NCI-H1694 (cell line): ENCODE measurements around the gene EXOC3L4.
"Not testable (repeated sequence)": the region's sequence is repeated elsewhere in the genome, so short reads cannot be mapped to it uniquely, and the experiment has no call there.

Experiments
- DNase-seq: peaks from one replicate; lab custom pipeline; 2025; lab: John Stamatoyannopoulos, UW

The EXOC3L4 gene

GRCh38 chr14:103105580-103106150 is 11.1 kb downstream of the EXOC3L4 start:
- DNase-seq, result peak; percentile 73

GRCh38 chr14:103107455-103107854 is 12.9 kb downstream of the EXOC3L4 start:
- no peak for DNase-seq

GRCh38 chr14:103107941-103108748 is 13.6 kb downstream of the EXOC3L4 start:
- no peak for DNase-seq

DNA sequence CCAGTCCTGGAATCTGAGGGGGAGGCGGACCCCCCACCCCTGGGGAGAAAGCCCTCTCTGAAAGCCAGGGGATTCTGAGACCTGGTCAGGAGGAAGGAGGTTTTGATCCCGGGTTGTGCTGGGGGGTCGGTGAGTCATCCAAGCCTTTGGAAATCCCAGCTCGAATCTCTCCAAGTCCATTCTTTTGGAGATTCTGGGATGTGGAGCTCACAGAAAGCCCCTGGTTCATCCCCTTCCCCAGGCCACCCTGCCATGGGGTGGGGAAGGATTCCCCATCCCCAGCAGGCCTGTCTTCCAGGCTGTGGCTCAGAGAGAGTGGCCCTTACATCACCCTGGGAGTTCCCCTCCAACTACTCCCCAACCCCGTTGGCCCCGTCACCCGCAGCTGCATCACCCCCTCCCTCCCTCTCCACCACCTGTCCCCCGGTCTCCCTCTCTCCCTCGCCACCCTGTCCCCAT is 14.3 kb downstream of the EXOC3L4 start:
- DNase-seq, result peak; percentile 21

DNA sequence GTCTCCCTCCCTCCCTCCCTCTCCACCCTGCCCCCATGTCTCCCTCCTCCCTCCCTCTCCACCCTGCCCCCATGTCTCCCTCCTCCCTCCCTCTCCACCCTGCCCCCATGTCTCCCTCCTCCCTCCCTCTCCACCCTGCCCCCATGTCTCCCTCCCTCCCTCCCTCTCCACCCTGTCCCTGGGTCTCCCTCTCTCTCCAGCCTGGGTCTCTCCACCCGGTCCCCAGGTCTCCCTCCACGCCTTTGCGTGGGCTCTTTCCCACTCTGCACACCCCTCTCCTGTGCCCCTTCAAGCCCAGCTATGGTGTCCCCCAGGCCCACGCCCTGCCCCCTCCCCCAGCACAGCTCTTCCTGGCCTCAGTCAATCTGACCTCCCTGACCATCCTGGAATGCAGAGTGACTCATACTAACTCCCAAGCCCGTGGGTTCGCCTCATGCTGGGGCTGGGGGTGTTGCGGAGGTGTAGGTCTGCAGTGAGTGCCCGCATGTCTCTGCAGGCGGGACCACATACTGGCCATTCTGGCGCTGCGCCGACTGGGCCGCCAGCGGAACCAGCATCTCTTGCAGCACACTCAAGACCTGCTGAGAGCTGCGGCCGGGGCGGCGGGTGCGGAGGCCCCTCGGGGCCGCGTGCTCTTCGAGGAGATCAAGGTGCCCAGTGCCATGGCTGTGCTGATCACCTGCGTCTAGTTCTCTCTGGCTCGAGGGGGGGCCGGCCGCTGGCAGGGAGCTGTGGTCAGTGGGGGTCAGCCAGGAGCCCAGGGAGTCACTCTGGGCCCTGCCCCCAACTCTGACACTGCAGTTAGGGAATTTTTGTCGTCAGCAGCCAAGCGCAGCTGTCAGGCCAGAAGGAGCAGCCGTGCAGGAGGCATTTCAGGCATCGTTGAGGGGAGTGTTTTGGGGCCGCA is 15.3 kb downstream of the EXOC3L4 start:
- DNase-seq, result peak; percentile 58

- DNase-seq, result peak; percentile 75
These were observed 16.2 kb downstream of the EXOC3L4 start for GRCh38 chr14:103110681-103111231.

DNA sequence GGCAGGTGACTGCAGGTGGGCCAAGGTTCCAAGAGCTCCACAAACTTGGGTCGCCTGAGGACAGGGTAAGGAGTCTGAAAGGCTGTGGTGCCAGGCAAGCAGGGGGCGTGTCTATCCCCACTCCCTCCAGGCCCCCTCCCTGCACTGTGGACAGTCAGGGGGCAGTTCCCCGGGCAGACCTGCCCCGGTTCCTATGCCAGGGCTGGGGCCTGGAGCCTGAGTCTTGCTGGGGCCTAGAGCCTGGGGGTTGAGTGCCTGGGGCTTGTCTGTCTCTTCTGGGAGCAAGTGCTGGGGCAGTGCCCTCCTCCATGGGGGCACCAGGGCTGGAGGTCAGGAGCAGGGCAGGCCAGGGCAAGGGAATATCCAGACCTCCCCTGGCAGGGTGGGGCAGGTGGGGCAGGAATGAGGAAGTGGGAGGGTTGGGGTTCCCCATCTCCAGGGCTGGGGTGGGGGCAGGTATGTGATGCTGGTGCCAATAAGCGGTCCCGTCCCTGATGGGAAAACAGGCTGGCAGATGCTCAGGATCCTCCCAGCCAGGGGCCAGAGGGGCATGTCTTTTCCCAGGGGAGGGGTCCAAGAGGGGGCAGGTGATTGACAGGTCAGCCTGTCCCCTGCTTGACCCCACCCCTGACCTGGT is 16.8 kb downstream of the EXOC3L4 start:
- DNase-seq, result peak; percentile 56

- DNase-seq, result peak; percentile 72
These were observed 18.1 kb downstream of the EXOC3L4 start for GRCh38 chr14:103112400-103113243.

DNA sequence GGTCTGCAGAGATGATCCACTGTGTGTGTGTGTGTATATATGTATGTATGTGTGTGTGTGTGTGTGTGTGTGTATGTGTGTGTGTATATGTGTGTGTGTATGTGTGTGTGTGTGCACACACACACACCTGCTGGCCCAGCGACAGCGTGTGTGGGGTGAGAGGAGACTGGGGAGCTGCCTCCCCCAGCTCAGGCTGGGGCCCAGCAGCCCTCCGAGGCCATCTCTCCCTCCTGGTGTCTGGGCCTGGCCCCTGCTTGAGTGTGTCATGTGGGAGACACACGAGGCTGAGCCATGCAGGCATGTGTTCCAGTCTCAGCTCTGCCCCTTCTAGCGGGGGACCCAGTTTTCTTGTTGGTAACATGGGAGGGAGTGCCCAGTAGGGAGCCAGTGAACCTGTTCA is 18.8 kb downstream of the EXOC3L4 start:
- DNase-seq, result no peak

DNA sequence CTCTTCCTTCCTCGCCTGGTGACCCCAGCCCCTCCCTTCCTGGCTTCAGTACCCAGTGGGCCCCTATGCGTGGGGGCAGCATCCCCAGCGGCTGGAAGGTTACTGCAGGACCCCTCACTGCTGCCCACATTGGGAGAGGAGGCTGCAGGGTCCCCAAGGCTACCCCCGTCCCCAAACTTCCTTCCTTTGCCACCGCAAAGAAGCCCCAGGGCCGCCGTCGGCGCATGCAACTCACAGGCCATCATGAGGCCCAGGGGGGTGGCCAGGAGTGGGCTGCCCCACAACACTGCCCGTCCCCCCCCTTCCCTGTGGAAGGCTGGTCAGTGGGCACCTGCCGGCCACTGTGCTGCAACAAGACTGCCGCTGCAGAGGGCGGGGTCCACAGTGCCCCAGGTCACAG is 19.2 kb downstream of the EXOC3L4 start:
- DNase-seq, result no peak

DNA sequence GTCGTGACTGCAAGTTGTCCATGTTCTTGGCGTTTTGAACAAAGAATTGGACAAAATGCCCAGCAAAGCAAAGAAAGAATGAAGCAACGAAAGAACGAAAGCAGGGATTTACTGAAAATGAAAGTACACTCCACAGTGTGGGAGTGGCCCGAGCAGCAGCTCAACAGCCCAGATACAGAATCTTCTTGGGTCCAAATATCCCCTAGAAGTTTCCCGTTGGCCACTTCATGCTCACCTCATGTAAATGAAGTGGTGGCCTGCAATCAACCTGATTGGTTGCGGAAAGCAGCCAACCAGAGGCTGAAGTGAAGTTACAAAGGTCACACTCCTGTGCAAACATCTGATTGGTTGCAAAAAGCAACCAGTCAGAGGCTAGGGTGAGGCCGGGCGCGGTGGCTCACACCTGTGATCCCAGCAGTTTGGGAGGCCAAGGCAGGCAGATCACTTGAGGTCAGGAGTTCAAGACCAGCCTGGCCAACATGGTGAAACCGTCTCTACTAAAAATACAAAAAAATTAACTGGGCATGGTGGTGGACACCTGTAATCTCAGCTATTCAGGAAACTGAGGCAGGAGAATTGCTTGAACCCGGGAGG is 20.7 kb downstream of the EXOC3L4 start:
- not testable (repeated sequence) for DNase-seq

DNA sequence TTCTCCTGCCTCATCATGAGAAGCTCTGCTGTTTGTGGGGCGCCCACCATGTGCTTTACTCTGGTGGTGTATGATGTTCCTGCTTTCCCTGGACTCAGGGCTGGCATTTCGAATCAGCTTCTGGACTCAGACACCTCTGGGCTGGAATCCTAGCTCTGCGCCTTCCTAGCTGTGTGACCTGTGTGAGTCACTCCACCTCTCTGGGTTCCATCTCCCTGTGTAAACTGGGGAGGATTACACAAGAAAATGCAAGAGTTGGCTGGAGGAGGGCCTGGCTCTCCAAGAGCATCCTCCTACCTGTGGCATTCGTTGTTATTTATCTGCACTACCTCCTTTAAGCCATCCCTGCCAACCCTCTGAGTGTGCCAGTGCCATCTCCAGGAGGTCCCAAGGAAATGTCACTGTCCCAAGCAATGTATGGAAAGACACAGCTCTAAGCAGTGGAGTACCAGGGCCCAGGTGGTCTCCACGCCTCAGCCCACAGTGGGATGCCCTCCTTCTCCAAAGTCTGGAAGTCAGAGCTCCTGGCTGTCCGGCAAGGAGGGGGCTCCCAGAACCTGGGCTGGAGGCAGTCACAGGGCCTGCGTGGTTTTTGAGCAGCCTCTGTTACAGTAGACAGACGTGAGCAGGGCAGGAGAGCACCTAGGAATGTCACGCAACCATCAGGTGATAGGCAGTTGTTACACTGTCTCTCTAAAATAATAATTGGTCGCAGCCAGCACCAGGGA is 21.5 kb downstream of the EXOC3L4 start:
- no peak for DNase-seq

- no peak for DNase-seq
These were observed 22.1 kb downstream of the EXOC3L4 start for GRCh38 chr14:103116636-103117035.

DNA sequence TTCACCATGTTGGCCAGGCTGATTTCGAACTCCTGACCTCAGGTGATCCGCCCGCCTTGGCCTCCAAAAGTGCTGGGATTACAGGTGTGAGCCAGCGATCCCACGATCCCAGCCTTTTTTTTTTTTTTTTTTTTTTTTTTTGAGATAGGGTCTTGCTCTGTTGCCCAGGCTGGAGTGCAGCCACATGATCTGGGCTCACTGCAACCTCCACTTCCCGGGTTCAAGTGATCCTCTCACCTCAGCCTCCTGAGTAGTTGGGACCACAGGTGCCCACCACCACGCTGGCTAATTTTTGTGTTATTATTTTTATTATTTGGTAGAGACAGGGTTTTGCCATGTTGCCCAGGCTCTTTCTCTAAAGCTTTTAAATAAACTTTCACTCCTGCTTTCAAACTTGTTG is 23.0 kb downstream of the EXOC3L4 start:
- DNase-seq, result not testable (repeated sequence)

DNA sequence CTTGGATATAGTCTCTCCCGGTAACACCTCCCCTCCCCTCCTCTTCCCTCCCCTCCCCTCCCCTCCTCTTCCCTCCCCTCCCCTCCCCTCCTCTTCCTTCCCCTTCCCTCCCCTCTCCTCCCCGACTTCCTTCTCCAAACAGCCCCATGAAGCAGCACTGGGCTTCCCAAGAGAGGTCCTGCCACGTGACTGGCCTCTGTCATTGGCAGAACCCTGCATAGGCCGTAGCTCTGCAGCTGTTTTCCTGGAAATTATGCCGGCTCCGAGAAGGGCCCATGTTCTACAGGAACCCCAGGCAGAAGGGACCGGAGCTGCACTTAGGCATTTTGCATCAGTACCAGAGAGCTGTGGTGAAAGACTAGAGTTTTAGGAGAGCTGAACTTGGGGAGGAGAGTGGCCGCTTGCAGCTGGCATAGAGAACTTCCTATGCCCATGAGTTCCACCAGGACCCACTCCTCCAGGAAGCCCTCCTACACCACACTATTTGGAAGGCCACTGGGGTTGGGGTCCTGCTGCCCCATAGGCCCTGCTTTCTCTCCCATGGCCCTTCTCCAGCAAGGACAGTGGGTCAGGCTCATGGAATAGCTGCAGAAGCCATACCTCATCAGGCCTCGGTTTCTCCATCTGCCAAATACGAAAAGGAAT is 23.6 kb downstream of the EXOC3L4 start:
- DNase-seq, result no peak

DNA sequence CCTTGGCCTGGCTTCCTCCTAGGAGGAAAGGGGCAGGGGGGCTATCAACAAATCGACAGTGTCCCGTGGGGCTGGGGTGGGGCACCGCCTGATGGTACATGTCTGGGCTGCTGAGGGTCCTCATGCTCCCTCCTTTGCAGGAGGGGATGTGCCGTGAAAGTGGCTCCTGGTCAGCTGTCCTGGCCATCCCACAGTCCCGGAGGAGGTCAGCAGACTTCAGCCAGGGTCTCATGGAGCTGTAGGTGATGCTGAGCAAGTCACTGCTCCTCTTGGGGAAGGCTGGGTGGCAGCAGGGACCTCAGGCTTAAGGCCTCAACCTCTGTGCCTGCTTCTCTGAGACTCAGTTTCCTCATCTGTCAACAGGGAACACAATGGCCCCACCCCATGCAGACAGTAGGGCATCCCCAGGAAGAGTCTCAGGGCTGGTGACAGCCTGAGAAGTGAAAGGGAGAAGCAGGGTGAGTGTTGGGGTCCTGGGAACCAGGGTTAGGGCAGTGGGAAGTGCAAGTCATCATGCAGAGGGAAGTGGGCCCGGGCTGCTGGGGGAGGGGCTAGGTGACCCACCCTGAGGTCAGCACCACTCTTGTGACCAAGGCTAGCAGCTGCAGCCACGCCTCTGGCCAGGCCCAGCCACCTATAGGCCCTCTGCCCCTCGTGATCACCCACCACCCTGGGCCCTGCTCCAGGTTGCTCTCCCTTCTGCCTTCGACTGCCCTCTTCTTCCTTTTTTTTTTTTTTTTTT is 24.3 kb downstream of the EXOC3L4 start:
- no peak for DNase-seq

- DNase-seq, result not testable (repeated sequence)
These were observed 25.0 kb downstream of the EXOC3L4 start for GRCh38 chr14:103119527-103119926.

DNA sequence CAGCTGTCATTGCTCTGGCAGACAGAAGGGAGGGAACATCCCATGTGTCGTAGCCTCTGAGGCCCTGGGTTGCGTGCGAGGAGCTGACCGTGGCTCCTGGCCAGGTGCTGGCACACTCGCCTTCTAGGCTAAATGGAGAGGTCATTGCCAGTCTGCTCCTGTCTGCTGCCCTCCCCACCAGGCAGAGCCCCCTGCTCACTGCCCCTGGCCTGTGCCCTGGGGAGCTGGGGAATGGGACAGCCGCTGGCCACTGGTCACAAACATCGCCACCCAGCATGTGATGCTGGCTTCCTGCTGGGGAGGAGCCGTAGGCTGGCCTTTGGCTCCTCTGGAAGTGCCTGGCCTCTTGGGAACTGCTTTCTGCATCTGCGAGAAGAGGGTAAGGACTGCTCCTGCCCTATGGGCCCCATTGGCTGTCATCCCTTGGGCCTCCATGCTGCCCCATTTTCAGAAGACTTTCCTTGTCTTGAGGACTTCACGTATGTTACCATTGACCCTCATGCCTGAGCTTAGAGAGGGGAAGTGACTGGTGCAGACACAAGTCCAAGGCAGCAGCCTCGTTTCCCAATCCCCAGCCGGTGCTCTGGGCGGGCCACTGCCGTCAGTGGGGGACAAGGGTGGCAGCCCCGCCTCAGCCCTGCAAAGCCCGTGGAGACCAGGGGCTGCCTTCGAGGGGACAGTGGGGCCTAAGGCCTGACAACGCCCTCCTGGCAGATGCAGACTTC is 26.8 kb downstream of the EXOC3L4 start:
- no peak for DNase-seq
